ENCODE measurements around the gene RNF5.
A peak's percentile ranks its signal among the peaks of the same experiment; 100 is the strongest.

RNF5 gene

GRCh38 chr6:32175711-32176475, 2.3 kb upstream of the RNF5 start, which contains the start of gene AGPAT1:
Gene AGPAT1, minus strand, starts transcription at chr6:32176084. Its CDS starts 4,588 bp downstream, at chr6:32171496.
- H3K9me3 ChIP-seq (ENCODE audit: severe bottlenecking), result no peaks in the 10 kb centered on the region
- H3K27me3 ChIP-seq (ENCODE audit: insufficient read depth, poor library complexity, severe bottlenecking), result no peaks in the 10 kb centered on the region
- peak within 1 kb of the TSS; percentile 89 for H3K27ac ChIP-seq (ENCODE audit: poor library complexity, severe bottlenecking)
- H3K4me3 ChIP-seq (ENCODE audit: severe bottlenecking), result peak within 1 kb of the TSS; percentile 45
- ATAC-seq (ENCODE audit: low read depth) (peak; percentile 68), DNase-seq (ENCODE audit: low spot score) (peak; percentile 93)
- peaks cover 7% of the 10 kb centered on the region for H3K36me3 ChIP-seq (ENCODE audit: low read depth)
- H3K4me1 ChIP-seq (ENCODE audit: insufficient read depth, poor library complexity, severe bottlenecking), result peaks cover 4% of the 10 kb centered on the region
- TF ChIP-seq CTCF (IDR thresholded peaks at IDR 0.05; ENCODE audit: poor library complexity, severe bottlenecking), result no peak

GRCh38 chr6:32176476-32177182, 1.6 kb upstream of the RNF5 start:
- Histone ChIP-seq H3K36me3 (ENCODE audit: low read depth) (peaks cover 9% of the 10 kb centered on the region), H3K27ac (ENCODE audit: poor library complexity, severe bottlenecking) (peak overlapping the region; percentile 89)
- no peak for DNase-seq (ENCODE audit: low spot score)

GRCh38 chr6:32177183-32177787, 920 bp upstream of the RNF5 start:
- no peak for DNase-seq (ENCODE audit: low spot score)

More at GRCh38 chr6:32176476-32177182, 1.6 kb upstream of the RNF5 start:
- Histone ChIP-seq H3K27me3 (ENCODE audit: insufficient read depth, poor library complexity, severe bottlenecking) (no peaks in the 10 kb centered on the region), H3K4me3 (ENCODE audit: severe bottlenecking) (peak overlapping the region; percentile 45), H3K9me3 (ENCODE audit: severe bottlenecking) (no peaks in the 10 kb centered on the region), H3K4me1 (ENCODE audit: insufficient read depth, poor library complexity, severe bottlenecking) (peaks cover 4% of the 10 kb centered on the region)
- TF ChIP-seq CTCF (IDR thresholded peaks at IDR 0.05; ENCODE audit: poor library complexity, severe bottlenecking), result no peak
- peak; percentile 6; the same call in 1 of the 3 replicates for ATAC-seq (ENCODE audit: low read depth)

GRCh38 chr6:32178547-32179440, 589 bp downstream of the RNF5 start:
- H3K27me3 ChIP-seq (ENCODE audit: insufficient read depth, poor library complexity, severe bottlenecking), result no peaks in the 10 kb centered on the region
- H3K27ac ChIP-seq (ENCODE audit: poor library complexity, severe bottlenecking), result peak overlapping the region; percentile 89
- ATAC-seq (ENCODE audit: low read depth) (no peak), DNase-seq (ENCODE audit: low spot score) (no peak)
- H3K4me3 ChIP-seq (ENCODE audit: severe bottlenecking), result peak overlapping the region; percentile 45
- no peak for TF ChIP-seq CTCF (IDR thresholded peaks at IDR 0.05; ENCODE audit: poor library complexity, severe bottlenecking)
- H3K9me3 ChIP-seq (ENCODE audit: severe bottlenecking), result no peaks in the 10 kb centered on the region
- H3K36me3 ChIP-seq (ENCODE audit: low read depth), result peaks cover 18% of the 10 kb centered on the region
- H3K4me1 ChIP-seq (ENCODE audit: insufficient read depth, poor library complexity, severe bottlenecking), result peaks cover 4% of the 10 kb centered on the region

More at GRCh38 chr6:32177183-32177787, 920 bp upstream of the RNF5 start:
- H3K27me3 ChIP-seq (ENCODE audit: insufficient read depth, poor library complexity, severe bottlenecking), result no peaks in the 10 kb centered on the region
- H3K9me3 ChIP-seq (ENCODE audit: severe bottlenecking), result no peaks in the 10 kb centered on the region
- peak overlapping the region; percentile 89 for H3K27ac ChIP-seq (ENCODE audit: poor library complexity, severe bottlenecking)
- peak overlapping the region; percentile 45 for H3K4me3 ChIP-seq (ENCODE audit: severe bottlenecking)
- no peak for TF ChIP-seq CTCF (IDR thresholded peaks at IDR 0.05; ENCODE audit: poor library complexity, severe bottlenecking)
- peak; percentile 6 for ATAC-seq (ENCODE audit: low read depth)
- H3K4me1 ChIP-seq (ENCODE audit: insufficient read depth, poor library complexity, severe bottlenecking), result peaks cover 4% of the 10 kb centered on the region
- peaks cover 9% of the 10 kb centered on the region; the same call in 1 of the 2 replicates for H3K36me3 ChIP-seq (ENCODE audit: low read depth)

Measured in RWPE2 (cell line).